Stimulated activated memory B cell treated with anti-CD40 and anti-IgM and Interleukin-4, amounts not matched to agents 10 μg/mL and 1 μg/mL and 100 μg/mL, for 72 hours (primary cell): ENCODE measurements around the gene ODAD2.

Source experiments
- ATAC-seq: fragments of 150-1000 bp; cut with Tn5 transposase; 2 replicates; pipeline ENCODE4 v1.10.0; 2021
- H3K27ac Mint-ChIP-seq: one replicate; pipeline ENCODE4 v1.8.0; 2022; ENCODE audit warnings: mild to moderate bottlenecking, mixed read lengths
- H3K27me3 Mint-ChIP-seq: one replicate; pipeline ENCODE4 v1.8.0; 2022; ENCODE audit warnings: mixed read lengths
- H3K36me3 Mint-ChIP-seq: one replicate; pipeline ENCODE4 v1.8.0; 2022; ENCODE audit warnings: mixed read lengths
- H3K4me1 Mint-ChIP-seq: one replicate; pipeline ENCODE4 v1.8.0; 2022; ENCODE audit warnings: mixed read lengths
- H3K4me3 Mint-ChIP-seq: one replicate; pipeline ENCODE4 v1.8.0; 2022; ENCODE audit warnings: mild to moderate bottlenecking, moderate library complexity, mixed read lengths
- H3K9me3 Mint-ChIP-seq: one replicate; pipeline ENCODE4 v1.8.0; 2022; ENCODE audit warnings: mixed read lengths

The ODAD2 gene

DNA sequence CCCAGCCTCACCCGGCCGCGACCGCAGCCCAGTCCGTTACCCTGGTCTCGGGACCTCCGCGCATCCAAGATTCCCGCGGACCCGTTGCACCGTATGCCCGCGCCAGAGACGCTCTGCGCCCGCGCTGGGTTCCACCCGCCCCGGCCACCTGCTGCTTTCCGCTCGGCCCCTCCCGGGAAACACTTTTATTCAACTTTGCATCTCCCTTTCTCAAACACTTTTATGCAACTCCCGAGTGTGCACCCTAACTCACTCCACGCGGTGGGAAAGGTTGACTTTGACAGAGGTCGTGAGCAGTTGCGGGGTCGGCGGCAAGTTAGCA lies at the start of gene ODAD2:
TSS of gene ODAD2 (minus strand) at position 126 of the 322 bp plus-strand sequence. CDS start 3,937 bp downstream, outside the sequence.
- peaks cover 16% of the 10 kb centered on the region for H3K4me1 Mint-ChIP-seq
- H3K9me3 Mint-ChIP-seq, result no peaks in the 10 kb centered on the region
- peaks cover 64% of the 10 kb centered on the region for H3K27me3 Mint-ChIP-seq
- H3K27ac Mint-ChIP-seq, result peak within 1 kb of the TSS; percentile 14
- H3K4me3 Mint-ChIP-seq, result peak within 1 kb of the TSS; percentile 82
- ATAC-seq, result no peak
- H3K36me3 Mint-ChIP-seq, result no peaks in the 10 kb centered on the region

- Mint-ChIP-seq H3K27me3 (no peaks in the 10 kb centered on the region), H3K27ac (no peak overlapping the region), H3K4me1 (no peaks in the 10 kb centered on the region), H3K36me3 (no peaks in the 10 kb centered on the region), H3K9me3 (no peaks in the 10 kb centered on the region), H3K4me3 (no peak overlapping the region)
- ATAC-seq, result no peak
Measured at GRCh38 chr10:28047061-28047460, 48.2 kb upstream of the ODAD2 start.

DNA sequence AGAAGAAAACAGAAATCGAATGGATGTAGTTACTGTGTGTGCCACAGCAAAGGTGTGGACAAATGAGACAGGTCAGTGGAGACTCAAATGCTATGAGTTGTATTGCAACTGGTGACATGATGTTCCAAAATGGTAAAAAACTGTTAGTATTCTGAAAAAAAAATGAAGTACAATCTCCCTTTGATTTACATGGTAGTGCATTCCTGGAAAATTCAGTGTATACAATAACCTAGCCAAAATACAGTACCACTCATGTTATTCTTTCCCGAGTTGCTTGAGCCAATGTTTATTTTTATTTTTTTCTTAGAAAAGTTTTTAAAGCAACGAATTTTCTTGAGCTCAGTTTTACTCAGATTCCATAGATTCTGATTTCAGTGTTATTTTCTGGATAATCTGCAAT lies 47.7 kb upstream of the ODAD2 start:
- no peak for ATAC-seq
- H3K27me3 Mint-ChIP-seq, result no peaks in the 10 kb centered on the region
- H3K9me3 Mint-ChIP-seq, result no peaks in the 10 kb centered on the region
- no peaks in the 10 kb centered on the region for H3K36me3 Mint-ChIP-seq
- no peak overlapping the region for H3K4me3 Mint-ChIP-seq
- H3K27ac Mint-ChIP-seq, result no peak overlapping the region
- H3K4me1 Mint-ChIP-seq, result no peaks in the 10 kb centered on the region

GRCh38 chr10:28043941-28044340 lies 45.1 kb upstream of the ODAD2 start:
- no peak overlapping the region for H3K4me3 Mint-ChIP-seq
- no peak overlapping the region for H3K27ac Mint-ChIP-seq
- H3K36me3 Mint-ChIP-seq, result no peaks in the 10 kb centered on the region
- no peak for ATAC-seq
- H3K9me3 Mint-ChIP-seq, result no peaks in the 10 kb centered on the region
- H3K27me3 Mint-ChIP-seq, result no peaks in the 10 kb centered on the region
- H3K4me1 Mint-ChIP-seq, result no peaks in the 10 kb centered on the region

GRCh38 chr10:28036587-28036986 lies 37.7 kb upstream of the ODAD2 start:
- ATAC-seq, result no peak
- Mint-ChIP-seq H3K9me3 (peaks cover 4% of the 10 kb centered on the region), H3K4me3 (no peak overlapping the region), H3K27me3 (no peaks in the 10 kb centered on the region), H3K4me1 (no peaks in the 10 kb centered on the region), H3K36me3 (no peaks in the 10 kb centered on the region), H3K27ac (no peak overlapping the region)

- H3K36me3 Mint-ChIP-seq, result no peaks in the 10 kb centered on the region
- no peaks in the 10 kb centered on the region for H3K9me3 Mint-ChIP-seq
- no peaks in the 10 kb centered on the region for H3K4me1 Mint-ChIP-seq
- no peak overlapping the region for H3K27ac Mint-ChIP-seq
- no peak for ATAC-seq
- peaks cover 21% of the 10 kb centered on the region for H3K27me3 Mint-ChIP-seq
- H3K4me3 Mint-ChIP-seq, result no peak overlapping the region
Measured at GRCh38 chr10:28020993-28021982, 22.4 kb upstream of the ODAD2 start.

- H3K9me3 Mint-ChIP-seq, result no peaks in the 10 kb centered on the region
- no peaks in the 10 kb centered on the region for H3K4me1 Mint-ChIP-seq
- no peak for ATAC-seq
- H3K27me3 Mint-ChIP-seq, result peaks cover 21% of the 10 kb centered on the region
- H3K4me3 Mint-ChIP-seq, result no peak overlapping the region
- no peaks in the 10 kb centered on the region for H3K36me3 Mint-ChIP-seq
- no peak overlapping the region for H3K27ac Mint-ChIP-seq
Measured at GRCh38 chr10:28020080-28020860, 21.4 kb upstream of the ODAD2 start.

- H3K27me3 Mint-ChIP-seq, result no peaks in the 10 kb centered on the region
- H3K4me3 Mint-ChIP-seq, result no peak overlapping the region
- peaks cover 5% of the 10 kb centered on the region for H3K9me3 Mint-ChIP-seq
- no peaks in the 10 kb centered on the region for H3K4me1 Mint-ChIP-seq
- no peak for ATAC-seq
- no peaks in the 10 kb centered on the region for H3K36me3 Mint-ChIP-seq
- H3K27ac Mint-ChIP-seq, result no peak overlapping the region
Measured at GRCh38 chr10:28014651-28015050, 15.8 kb upstream of the ODAD2 start.

- H3K4me1 Mint-ChIP-seq, result no peaks in the 10 kb centered on the region
- H3K27ac Mint-ChIP-seq, result no peak overlapping the region
- ATAC-seq, result no peak
- H3K9me3 Mint-ChIP-seq, result peaks cover 5% of the 10 kb centered on the region
- H3K4me3 Mint-ChIP-seq, result no peak overlapping the region
- H3K27me3 Mint-ChIP-seq, result no peaks in the 10 kb centered on the region
- H3K36me3 Mint-ChIP-seq, result no peaks in the 10 kb centered on the region
Measured at GRCh38 chr10:28012990-28013515, 14.2 kb upstream of the ODAD2 start.

- Mint-ChIP-seq H3K9me3 (peaks cover 5% of the 10 kb centered on the region), H3K4me3 (no peak overlapping the region), H3K4me1 (no peaks in the 10 kb centered on the region), H3K27ac (no peak overlapping the region), H3K27me3 (no peaks in the 10 kb centered on the region), H3K36me3 (no peaks in the 10 kb centered on the region)
- no peak for ATAC-seq
Measured at GRCh38 chr10:28010821-28011220, 11.9 kb upstream of the ODAD2 start.

GRCh38 chr10:28008054-28008453 lies 9.2 kb upstream of the ODAD2 start:
- Mint-ChIP-seq H3K27me3 (peaks cover 5% of the 10 kb centered on the region), H3K9me3 (no peaks in the 10 kb centered on the region), H3K4me1 (no peaks in the 10 kb centered on the region), H3K4me3 (no peak overlapping the region), H3K27ac (no peak overlapping the region), H3K36me3 (no peaks in the 10 kb centered on the region)
- ATAC-seq, result no peak

DNA sequence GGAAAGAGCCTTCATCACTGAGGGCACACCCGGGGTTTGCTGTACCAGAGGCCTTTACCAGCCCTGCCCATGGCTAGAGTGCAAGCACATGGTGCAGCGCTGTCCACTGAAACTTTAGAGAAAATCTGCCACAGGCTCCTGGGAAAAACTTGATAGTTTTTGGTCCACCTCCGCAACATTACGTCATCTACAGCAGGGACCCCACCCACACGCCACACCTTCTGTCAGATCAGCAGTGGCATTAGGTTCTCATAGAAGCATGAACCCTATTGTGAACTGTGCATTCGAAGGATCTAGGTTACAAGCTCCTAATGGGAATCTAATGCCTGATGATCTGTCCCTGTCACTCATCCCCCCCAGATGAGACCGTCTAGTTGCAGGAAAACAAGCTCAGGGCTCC lies 2.5 kb upstream of the ODAD2 start:
- ATAC-seq, result no peak
- Mint-ChIP-seq H3K27ac (no peak overlapping the region), H3K4me3 (no peak overlapping the region), H3K36me3 (no peaks in the 10 kb centered on the region), H3K9me3 (no peaks in the 10 kb centered on the region), H3K4me1 (peaks cover 16% of the 10 kb centered on the region), H3K27me3 (peaks cover 49% of the 10 kb centered on the region)

- peak overlapping the region; percentile 82 for H3K4me3 Mint-ChIP-seq
- ATAC-seq, result peak; percentile 61
- no peaks in the 10 kb centered on the region for H3K9me3 Mint-ChIP-seq
- peaks cover 62% of the 10 kb centered on the region for H3K27me3 Mint-ChIP-seq
- peaks cover 16% of the 10 kb centered on the region for H3K4me1 Mint-ChIP-seq
- H3K36me3 Mint-ChIP-seq, result no peaks in the 10 kb centered on the region
- H3K27ac Mint-ChIP-seq, result peak overlapping the region; percentile 14
Measured at GRCh38 chr10:27998178-27998953, 513 bp downstream of the ODAD2 start.

- Mint-ChIP-seq H3K9me3 (no peaks in the 10 kb centered on the region), H3K36me3 (no peaks in the 10 kb centered on the region), H3K27me3 (peaks cover 57% of the 10 kb centered on the region), H3K4me1 (peaks cover 16% of the 10 kb centered on the region), H3K27ac (peak overlapping the region; percentile 14), H3K4me3 (peak overlapping the region; percentile 82)
- ATAC-seq, result no peak
Measured at GRCh38 chr10:27997865-27998177, 1.1 kb downstream of the ODAD2 start.

GRCh38 chr10:27995311-27995710 lies 3.6 kb downstream of the ODAD2 start:
- H3K9me3 Mint-ChIP-seq, result no peaks in the 10 kb centered on the region
- ATAC-seq, result no peak
- no peak overlapping the region for H3K27ac Mint-ChIP-seq
- peaks cover 46% of the 10 kb centered on the region for H3K27me3 Mint-ChIP-seq
- H3K4me1 Mint-ChIP-seq, result peaks cover 16% of the 10 kb centered on the region
- H3K36me3 Mint-ChIP-seq, result no peaks in the 10 kb centered on the region
- no peak overlapping the region for H3K4me3 Mint-ChIP-seq
